Activated T-helper 9 cell treated with anti-CD3 and anti-CD28 coated beads, Interleukin-2, amount 50 U/mL, for 16 hours (primary cell): ENCODE measurements around the gene GHRH.

ENCODE experiments used
- DNase-seq: peaks from one replicate; pipeline ENCODE4 v3.0.0-alpha.2; 2020; ENCODE audit warnings: low read depth

GHRH gene

GRCh38 chr20:37204056-37204455 is 57.6 kb downstream of the GHRH start:
- DNase-seq: no peak

GRCh38 chr20:37202267-37202943 is 59.2 kb downstream of the GHRH start:
- no peak for DNase-seq

GRCh38 chr20:37201827-37202162 is 59.8 kb downstream of the GHRH start:
- no peak for DNase-seq
